Neural progenitor cell (in vitro differentiated cells): ENCODE data around the gene FBXW2.

Experiments
- CTCF ChIP-seq: fragments of 200-600 bp; sonication (generic); IDR thresholded peaks from 2 replicates; pipeline ENCODE4 v1.5.1; 2017; ENCODE audit warnings: antibody characterized with exemption, mild to moderate bottlenecking
- EZH2 ChIP-seq: fragments of 200-600 bp; sonication (generic); IDR thresholded peaks from 2 replicates; pipeline ENCODE4 v1.6.1; 2017; ENCODE audit warnings: antibody characterized with exemption, mild to moderate bottlenecking, moderate library complexity
- EZH2phosphoT487 ChIP-seq: fragments of 200-600 bp; sonication (generic); IDR thresholded peaks from 2 replicates; pipeline ENCODE4 v1.6.1; 2017; ENCODE audit warnings: antibody characterized with exemption

GRCh38 chr9:120770931-120771330, 22.3 kb downstream of the FBXW2 start:
- TF ChIP-seq CTCF = no peak
- TF ChIP-seq EZH2phosphoT487 = no peak
- TF ChIP-seq EZH2 = no peak
